Activated T-helper 2 cell treated with anti-CD3 and anti-CD28 coated beads, Interferon-gamma antibody, Interleukin-2, Interleukin-4, amounts not matched to agents 10 μg/mL and 5 μg/mL and 100 μg/mL, durations not matched to agents 14 hours and 24 hours and 36 hours (primary cell): ENCODE data around the gene DYNC2LI1. TPM values are rescaled to one million over a fixed set of nuclear protein-coding genes. Genes with fewer than 3 reads are reported as not detected.

Source experiments
- DNase-seq: peaks from one replicate; pipeline ENCODE4 v3.0.0; 2021; ENCODE audit warnings: low spot score
- H3K27ac Mint-ChIP-seq: one replicate; pipeline ENCODE4 v1.8.0; 2021; ENCODE audit warnings: mixed read lengths
- H3K27me3 Mint-ChIP-seq: one replicate; pipeline ENCODE4 v1.8.0; 2021; ENCODE audit warnings: low read depth, mixed read lengths
- H3K36me3 Mint-ChIP-seq: one replicate; pipeline ENCODE4 v1.8.0; 2021; ENCODE audit warnings: low read depth, mixed read lengths
- H3K4me1 Mint-ChIP-seq: one replicate; pipeline ENCODE4 v1.8.0; 2021; ENCODE audit warnings: low read depth, mixed read lengths
- H3K4me3 Mint-ChIP-seq: one replicate; pipeline ENCODE4 v1.8.0; 2021; ENCODE audit warnings: low read depth, mild to moderate bottlenecking, moderate library complexity, mixed read lengths
- H3K9me3 Mint-ChIP-seq: one replicate; pipeline ENCODE4 v1.8.0; 2021; ENCODE audit warnings: mixed read lengths
- intact Hi-C: fragments of 100-400 bp; cut with micrococcal nuclease; formaldehyde crosslinking; loops from one replicate; pipeline ENCODE4 v1.15.1; 2023
- total RNA-seq: library from RNA; stranded (reverse); gene quantifications from 2 replicates; pipeline ENCODE4 v1.2.3, GENCODE V29; 2022

Gene DYNC2LI1
- total RNA-seq, 1 donor from 2014 or later, result 67.7 TPM

DNA sequence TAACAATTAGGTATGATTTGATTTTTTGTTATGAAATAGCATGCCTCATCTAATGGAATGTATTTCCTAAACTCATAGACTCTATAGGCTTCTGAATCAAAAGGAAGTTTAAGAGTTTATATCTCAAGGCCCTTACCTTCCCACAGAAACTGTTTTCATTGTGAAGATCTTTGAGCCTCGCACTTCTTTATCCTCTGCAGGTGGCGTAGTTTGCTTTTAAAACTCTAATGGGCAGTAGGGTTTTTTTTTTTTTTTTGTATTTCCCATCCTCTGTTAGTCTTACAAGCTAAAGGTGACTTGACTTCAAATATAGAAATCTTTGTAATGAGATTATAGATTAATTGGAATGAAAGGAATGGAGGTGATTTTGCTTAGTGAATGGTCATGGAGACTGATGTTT is 28.3 kb downstream of the DYNC2LI1 start:
- H3K9me3 Mint-ChIP-seq, result no peaks in the 10 kb centered on the region
- peaks cover 10% of the 10 kb centered on the region for H3K4me1 Mint-ChIP-seq
- peaks cover 36% of the 10 kb centered on the region for H3K36me3 Mint-ChIP-seq
- DNase-seq, result no peak
- intact Hi-C loops, result no loop called here
- H3K4me3 Mint-ChIP-seq, result no peak overlapping the region
- no peak overlapping the region for H3K27ac Mint-ChIP-seq
- H3K27me3 Mint-ChIP-seq, result no peaks in the 10 kb centered on the region

GRCh38 chr2:43803113-43803512 is 29.3 kb downstream of the DYNC2LI1 start:
- H3K4me3 Mint-ChIP-seq, result no peak overlapping the region
- no peak overlapping the region for H3K27ac Mint-ChIP-seq
- no peaks in the 10 kb centered on the region for H3K9me3 Mint-ChIP-seq
- intact Hi-C loops, result no loop called here
- peaks cover 35% of the 10 kb centered on the region for H3K36me3 Mint-ChIP-seq
- peaks cover 10% of the 10 kb centered on the region for H3K4me1 Mint-ChIP-seq
- no peak for DNase-seq
- H3K27me3 Mint-ChIP-seq, result no peaks in the 10 kb centered on the region

DNA sequence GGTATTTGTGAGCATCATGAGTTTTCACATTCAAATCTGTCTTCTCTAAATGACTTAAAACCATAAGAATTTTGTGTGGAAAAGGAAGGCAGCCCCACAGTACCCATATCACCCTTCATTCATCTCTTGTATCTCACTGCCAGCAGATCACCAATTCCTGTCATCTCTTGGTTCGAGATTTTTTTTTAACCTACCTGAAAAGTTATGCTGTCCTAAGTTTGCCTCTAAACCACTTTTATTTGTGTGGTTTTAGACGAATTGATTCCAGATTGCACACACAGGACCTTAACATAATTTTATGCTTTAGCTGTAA is 32.8 kb downstream of the DYNC2LI1 start:
- no peak overlapping the region for H3K27ac Mint-ChIP-seq
- H3K9me3 Mint-ChIP-seq, result no peaks in the 10 kb centered on the region
- DNase-seq, result no peak
- H3K36me3 Mint-ChIP-seq, result peaks cover 29% of the 10 kb centered on the region
- H3K4me1 Mint-ChIP-seq, result peaks cover 9% of the 10 kb centered on the region
- H3K4me3 Mint-ChIP-seq, result no peak overlapping the region
- intact Hi-C loops, result no loop called here
- H3K27me3 Mint-ChIP-seq, result no peaks in the 10 kb centered on the region

DNA sequence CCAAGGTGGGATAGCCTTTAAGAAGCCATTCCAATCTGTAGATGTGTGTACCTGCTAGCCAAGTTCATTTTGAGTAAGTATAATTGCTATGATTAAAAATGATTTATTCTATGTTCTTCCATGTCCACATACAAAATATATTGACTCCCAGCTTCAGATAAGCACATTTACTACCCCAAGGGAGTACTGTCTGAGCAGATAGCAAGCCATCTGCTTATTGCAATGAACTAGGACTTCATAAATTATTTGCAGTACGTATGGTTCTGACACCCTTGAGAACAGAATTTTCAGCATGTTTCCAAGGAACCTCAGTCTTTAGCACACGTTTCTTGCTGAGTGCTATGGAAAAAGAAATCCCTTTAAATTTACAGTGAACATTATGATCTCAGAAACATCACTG is 36.6 kb downstream of the DYNC2LI1 start:
- Mint-ChIP-seq H3K27ac (no peak overlapping the region), H3K4me3 (no peak overlapping the region)
- intact Hi-C loops, result no loop called here

GRCh38 chr2:43810888-43811287 is 37.0 kb downstream of the DYNC2LI1 start:
- H3K27ac Mint-ChIP-seq, result no peak overlapping the region
- H3K4me1 Mint-ChIP-seq, result peaks cover 2% of the 10 kb centered on the region
- no peaks in the 10 kb centered on the region for H3K27me3 Mint-ChIP-seq
- no peak overlapping the region for H3K4me3 Mint-ChIP-seq
- intact Hi-C loops, result no loop called here
- peaks cover 16% of the 10 kb centered on the region for H3K36me3 Mint-ChIP-seq
- H3K9me3 Mint-ChIP-seq, result no peaks in the 10 kb centered on the region
- DNase-seq, result no peak

More for the DNA sequence above, 36.6 kb downstream of the DYNC2LI1 start:
- no peak for DNase-seq
- H3K9me3 Mint-ChIP-seq, result no peaks in the 10 kb centered on the region
- peaks cover 16% of the 10 kb centered on the region for H3K36me3 Mint-ChIP-seq
- no peaks in the 10 kb centered on the region for H3K27me3 Mint-ChIP-seq
- peaks cover 2% of the 10 kb centered on the region for H3K4me1 Mint-ChIP-seq

DNA sequence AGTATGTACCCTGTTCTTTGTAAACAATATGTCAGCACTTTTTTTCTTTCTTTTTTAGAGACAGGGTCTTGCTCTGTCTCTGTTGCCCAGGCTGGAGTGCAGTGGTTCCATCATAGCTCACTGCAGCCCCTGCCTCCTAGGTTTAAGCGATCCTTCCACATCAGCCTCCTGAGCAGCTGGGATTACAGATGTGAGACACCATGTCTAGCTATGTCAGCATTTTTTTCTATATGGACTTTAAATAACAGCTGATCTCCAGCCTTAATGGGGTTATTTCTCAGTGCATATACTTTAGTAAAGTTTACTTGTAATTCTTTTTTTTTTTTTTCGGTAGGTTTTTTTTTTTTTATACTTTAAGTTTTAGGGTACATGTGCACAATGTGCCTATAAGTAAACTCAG is 38.2 kb downstream of the DYNC2LI1 start:
- Mint-ChIP-seq H3K27ac (no peak overlapping the region), H3K4me3 (no peak overlapping the region), H3K27me3 (no peaks in the 10 kb centered on the region), H3K9me3 (peaks cover 4% of the 10 kb centered on the region), H3K4me1 (peaks cover 5% of the 10 kb centered on the region), H3K36me3 (peaks cover 17% of the 10 kb centered on the region)
- intact Hi-C loops, result no loop called here
- DNase-seq, result no peak

DNA sequence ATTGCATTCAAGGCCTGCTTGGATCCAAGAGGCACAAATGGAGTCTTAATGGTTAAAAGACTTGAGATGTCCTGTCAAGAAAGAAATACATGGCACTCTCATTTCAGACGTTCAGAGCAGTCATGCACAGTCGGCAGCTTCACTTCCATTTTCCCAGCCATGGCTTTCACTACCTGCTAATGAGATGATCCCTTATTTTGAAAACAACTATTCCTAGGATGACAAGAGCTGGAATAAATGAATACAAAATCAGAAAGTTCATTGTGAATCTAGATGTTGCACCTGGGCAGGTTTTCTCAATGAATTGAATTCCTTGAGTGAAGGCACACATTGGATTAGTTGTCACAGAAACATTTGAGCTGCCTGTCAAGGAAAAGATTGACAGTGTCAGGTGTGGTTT is 39.1 kb downstream of the DYNC2LI1 start:
- Mint-ChIP-seq H3K4me3 (no peak overlapping the region), H3K27ac (no peak overlapping the region), H3K9me3 (peaks cover 4% of the 10 kb centered on the region), H3K27me3 (no peaks in the 10 kb centered on the region), H3K36me3 (peaks cover 17% of the 10 kb centered on the region), H3K4me1 (peaks cover 5% of the 10 kb centered on the region)
- intact Hi-C loops, result no loop called here
- DNase-seq, result no peak

- DNase-seq, result no peak
- Mint-ChIP-seq H3K4me1 (peaks cover 10% of the 10 kb centered on the region), H3K27ac (no peak overlapping the region), H3K27me3 (no peaks in the 10 kb centered on the region), H3K36me3 (peaks cover 15% of the 10 kb centered on the region), H3K4me3 (no peak overlapping the region), H3K9me3 (peaks cover 7% of the 10 kb centered on the region)
- intact Hi-C loops, result loop anchor here (5.0 kb wide), 1 partner anchor 37 kb away; no protein-coding TSS in a partner anchor
Observed at GRCh38 chr2:43814711-43815110, 40.9 kb downstream of the DYNC2LI1 start.

- DNase-seq, result no peak
- H3K4me3 Mint-ChIP-seq, result no peak overlapping the region
- intact Hi-C loops, result loop anchor here (5.0 kb wide), 1 partner anchor 41 kb away; no protein-coding TSS in a partner anchor
Observed at GRCh38 chr2:43818761-43819160, 44.9 kb downstream of the DYNC2LI1 start.

DNA sequence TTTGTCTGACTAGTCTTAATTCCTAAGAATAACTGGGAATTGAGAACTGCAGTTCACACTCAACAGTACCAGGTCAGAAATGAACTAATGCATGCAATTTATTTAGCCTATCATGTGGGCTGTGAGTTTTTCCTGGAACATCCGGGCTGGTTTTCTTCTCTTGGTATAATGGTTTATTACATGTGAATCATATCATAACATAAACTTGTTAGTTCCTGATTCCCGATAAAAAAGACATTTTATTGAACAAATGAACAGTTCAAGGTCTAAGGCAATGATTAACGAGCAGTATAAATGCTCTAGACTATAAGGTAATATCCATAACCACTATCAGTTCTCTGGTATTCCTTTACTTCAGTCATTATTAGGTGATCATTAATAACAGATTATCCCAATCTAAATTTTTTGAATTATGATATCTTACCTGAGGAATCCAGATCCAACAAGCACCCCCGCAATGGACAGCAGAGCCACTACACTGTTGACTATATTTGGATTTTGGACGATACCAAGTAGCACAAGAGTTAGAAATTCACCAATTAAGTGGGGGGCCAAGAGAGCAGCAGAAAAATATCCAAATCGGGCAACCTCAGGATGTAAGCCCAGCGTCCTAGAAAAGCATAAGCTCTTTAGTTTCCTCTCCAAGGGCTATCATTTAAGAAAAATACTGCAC is 45.8 kb downstream of the DYNC2LI1 start:
- H3K4me3 Mint-ChIP-seq, result no peak overlapping the region
- peaks cover 8% of the 10 kb centered on the region for H3K36me3 Mint-ChIP-seq
- DNase-seq, result no peak
- no peak overlapping the region for H3K27ac Mint-ChIP-seq
- H3K9me3 Mint-ChIP-seq, result peaks cover 7% of the 10 kb centered on the region
- peaks cover 10% of the 10 kb centered on the region for H3K4me1 Mint-ChIP-seq
- intact Hi-C loops, result loop anchor here (5.0 kb wide), 1 partner anchor 42 kb away; no protein-coding TSS in a partner anchor
- no peaks in the 10 kb centered on the region for H3K27me3 Mint-ChIP-seq

More at GRCh38 chr2:43818761-43819160, 44.9 kb downstream of the DYNC2LI1 start:
- H3K36me3 Mint-ChIP-seq, result peaks cover 8% of the 10 kb centered on the region
- peak overlapping the region; percentile 24 for H3K27ac Mint-ChIP-seq
- H3K27me3 Mint-ChIP-seq, result no peaks in the 10 kb centered on the region
- peaks cover 10% of the 10 kb centered on the region for H3K4me1 Mint-ChIP-seq
- peaks cover 7% of the 10 kb centered on the region for H3K9me3 Mint-ChIP-seq

GRCh38 chr2:43822839-43823238 is 49.0 kb downstream of the DYNC2LI1 start:
- H3K4me3 Mint-ChIP-seq, result no peak overlapping the region
- H3K4me1 Mint-ChIP-seq, result peaks cover 7% of the 10 kb centered on the region
- no peaks in the 10 kb centered on the region for H3K36me3 Mint-ChIP-seq
- H3K27ac Mint-ChIP-seq, result no peak overlapping the region
- no peak for DNase-seq
- H3K9me3 Mint-ChIP-seq, result peaks cover 3% of the 10 kb centered on the region
- H3K27me3 Mint-ChIP-seq, result no peaks in the 10 kb centered on the region
- intact Hi-C loops, result no loop called here

GRCh38 chr2:43823751-43824150 is 49.9 kb downstream of the DYNC2LI1 start:
- DNase-seq, result no peak
- Mint-ChIP-seq H3K4me1 (peaks cover 4% of the 10 kb centered on the region), H3K27me3 (no peaks in the 10 kb centered on the region), H3K4me3 (no peak overlapping the region), H3K36me3 (no peaks in the 10 kb centered on the region), H3K9me3 (peaks cover under 1% of the 10 kb centered on the region), H3K27ac (no peak overlapping the region)
- intact Hi-C loops, result no loop called here

DNA sequence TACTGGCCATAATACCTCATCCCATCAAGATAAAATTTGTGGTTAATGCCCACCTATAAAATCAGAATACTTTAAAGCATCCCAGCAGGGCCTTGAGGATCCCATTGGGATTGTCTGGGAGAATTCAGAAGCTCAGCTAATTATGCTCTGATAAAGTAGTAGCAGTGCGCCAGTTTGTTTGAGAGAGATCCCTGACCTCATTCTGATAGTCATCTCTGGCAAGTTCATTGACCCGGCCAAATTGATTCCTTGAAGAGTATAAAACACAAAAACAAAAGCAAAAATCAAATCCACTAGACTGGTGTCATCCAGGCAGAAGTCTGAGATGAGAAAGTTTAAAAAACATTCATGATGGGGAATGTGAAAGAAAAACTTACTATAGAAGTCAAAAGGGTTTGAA is 50.7 kb downstream of the DYNC2LI1 start:
- DNase-seq, result no peak
- Mint-ChIP-seq H3K4me1 (no peaks in the 10 kb centered on the region), H3K27me3 (peaks cover 3% of the 10 kb centered on the region), H3K27ac (no peak overlapping the region), H3K4me3 (no peak overlapping the region), H3K36me3 (no peaks in the 10 kb centered on the region), H3K9me3 (no peaks in the 10 kb centered on the region)
- intact Hi-C loops, result no loop called here
